Hippocampal formation (tissue), 2 donors: ENCODE data around the gene NDRG4.

Experiments used
- DNase-seq, 2 donors: peaks; one replicate each; lab custom pipeline; 2025; lab: John Stamatoyannopoulos, UW

The NDRG4 gene

GRCh38 chr16:58499615-58500351 lies at the start of gene NDRG4:
Gene NDRG4 (plus strand): TSS chr16:58500143. CDS start chr16:58500249, 106 bp downstream.
- DNase-seq: peak; percentile 86 to 93

- no peak for DNase-seq
Measured at GRCh38 chr16:58450590-58450989, 49.4 kb upstream of the NDRG4 start.

- no peak for DNase-seq
Measured at GRCh38 chr16:58451265-58451689, 48.7 kb upstream of the NDRG4 start.

GRCh38 chr16:58451945-58452401 lies 48.0 kb upstream of the NDRG4 start:
- no peak for DNase-seq

- no peak for DNase-seq
Measured at GRCh38 chr16:58452640-58453039, 47.3 kb upstream of the NDRG4 start.

GRCh38 chr16:58454178-58454577 lies 45.8 kb upstream of the NDRG4 start:
- DNase-seq: no peak

- DNase-seq: no peak
Measured at GRCh38 chr16:58454856-58455255, 45.1 kb upstream of the NDRG4 start.

- DNase-seq: no peak
Measured at GRCh38 chr16:58455750-58456149, 44.2 kb upstream of the NDRG4 start.

GRCh38 chr16:58456193-58456592 lies 43.8 kb upstream of the NDRG4 start:
- no peak for DNase-seq

- DNase-seq: no peak
Measured at GRCh38 chr16:58458606-58459343, 41.2 kb upstream of the NDRG4 start.

- DNase-seq: no peak
Measured at GRCh38 chr16:58459344-58460218, 40.4 kb upstream of the NDRG4 start.

- no peak for DNase-seq
Measured at GRCh38 chr16:58460219-58460610, 39.7 kb upstream of the NDRG4 start.

- no peak for DNase-seq
Measured at GRCh38 chr16:58461056-58461455, 38.9 kb upstream of the NDRG4 start.

- no peak for DNase-seq
Measured at GRCh38 chr16:58461640-58462039, 38.3 kb upstream of the NDRG4 start.

GRCh38 chr16:58462089-58462488 lies 37.9 kb upstream of the NDRG4 start:
- no peak for DNase-seq

- no peak for DNase-seq
Measured at GRCh38 chr16:58462499-58462996, 37.4 kb upstream of the NDRG4 start.

GRCh38 chr16:58462997-58463941 lies 36.7 kb upstream of the NDRG4 start:
- no peak for DNase-seq

- DNase-seq: no peak
Measured at GRCh38 chr16:58464047-58464915, 35.7 kb upstream of the NDRG4 start.

GRCh38 chr16:58464916-58465731 lies 34.8 kb upstream of the NDRG4 start:
- DNase-seq: no peak
